ENCODE results near the gene IQGAP2.

The IQGAP2 gene

DNA sequence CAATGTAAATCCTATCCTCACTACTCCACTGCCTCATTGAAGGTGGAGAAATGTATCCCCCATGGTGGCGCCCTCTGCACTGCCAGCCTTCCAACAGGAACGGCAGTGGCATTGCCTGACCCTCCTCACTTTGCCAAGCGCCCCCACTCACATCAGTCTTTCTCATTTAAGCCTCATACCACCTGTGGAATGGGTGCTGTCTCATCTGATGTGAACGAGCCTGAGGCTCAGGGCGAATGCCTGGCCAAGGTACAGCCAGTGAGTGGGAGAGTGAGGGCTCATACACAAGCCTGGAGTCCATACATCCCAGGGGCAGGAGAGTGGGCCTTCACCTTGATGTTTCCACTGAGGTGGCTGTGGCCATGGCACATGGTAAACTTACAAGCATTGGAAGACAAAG is 209.9 kb downstream of the IQGAP2 start:
- DNase-seq (ENCODE audit: low read depth) = no peak

DNA sequence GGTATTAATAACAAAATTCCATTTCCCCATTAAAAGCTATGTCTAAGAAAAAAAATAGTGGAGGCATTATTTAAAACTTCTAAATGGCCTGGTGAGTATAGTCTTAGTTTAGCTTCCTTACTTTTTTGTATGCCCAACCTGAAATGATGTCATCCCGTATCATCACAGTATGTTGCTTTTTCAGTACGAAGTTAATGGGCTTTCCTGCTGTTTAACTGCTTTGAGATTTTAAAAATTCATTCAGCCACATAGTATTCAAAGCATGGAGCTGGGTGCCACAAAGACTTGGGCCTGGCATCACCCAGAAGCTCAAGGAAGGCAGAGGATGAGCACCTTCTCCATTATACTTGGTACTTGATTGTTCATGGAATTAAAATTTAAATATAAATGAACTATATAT is 212.7 kb downstream of the IQGAP2 start:
- DNase-seq (ENCODE audit: low read depth) = no peak

DNA sequence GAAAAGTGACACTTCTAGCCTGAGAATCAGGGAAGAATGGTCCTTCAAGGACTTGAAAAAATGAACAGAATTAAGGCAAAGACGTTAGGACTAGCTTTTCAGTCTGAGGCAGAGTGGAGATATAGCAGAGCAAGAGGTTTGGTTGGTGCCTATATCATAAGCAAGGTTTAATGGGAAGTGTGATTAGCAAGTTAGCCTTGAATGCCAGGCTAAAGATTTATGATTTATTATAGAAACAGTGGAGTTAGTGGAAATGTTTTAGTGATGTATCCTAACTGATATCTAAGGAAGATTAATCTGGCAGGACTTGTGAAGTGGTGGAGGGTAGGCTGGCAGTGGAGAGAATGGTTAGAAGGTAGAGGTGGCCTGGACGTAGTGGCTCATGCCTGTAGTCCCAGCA is 213.1 kb downstream of the IQGAP2 start:
- DNase-seq (ENCODE audit: low read depth) = no peak

DNA sequence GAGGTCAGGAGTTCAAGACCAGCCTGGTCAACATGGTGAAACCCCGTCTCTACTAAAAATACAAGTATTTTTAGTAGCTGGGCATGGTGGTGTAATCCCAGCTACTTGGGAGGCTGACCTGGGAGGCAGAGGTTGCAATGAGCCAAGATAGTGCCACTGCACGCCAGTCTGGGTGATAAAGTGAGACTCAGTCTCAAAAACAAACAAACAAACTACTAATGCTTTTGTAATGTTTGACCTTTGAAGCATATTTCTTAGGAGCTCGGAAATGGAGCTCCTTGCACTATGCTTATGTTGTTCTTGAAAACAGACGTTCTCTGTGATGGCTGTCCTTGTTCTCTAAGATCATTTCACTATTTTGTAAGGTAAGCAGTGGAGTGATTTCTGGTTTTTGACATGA is 214.1 kb downstream of the IQGAP2 start:
- no peak for DNase-seq (ENCODE audit: low read depth)

DNA sequence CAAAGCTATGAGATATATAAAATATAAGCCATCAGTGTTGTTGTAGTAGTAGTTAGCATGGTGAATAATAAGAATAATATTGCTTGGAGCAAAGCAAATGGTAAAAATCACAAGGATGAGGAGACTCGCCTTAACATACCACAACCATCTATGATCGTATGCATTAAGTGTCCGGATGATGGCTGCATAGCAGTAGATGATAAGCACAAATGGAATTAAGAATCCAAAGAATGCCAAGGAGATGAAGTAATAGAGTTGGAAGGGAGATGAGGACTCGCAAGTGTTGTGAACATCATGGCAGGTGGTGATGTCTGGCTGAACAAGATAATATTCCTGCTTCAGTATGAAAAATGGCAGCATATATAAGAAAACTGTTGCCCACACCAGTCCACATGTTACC is 214.6 kb downstream of the IQGAP2 start:
- no peak for DNase-seq (ENCODE audit: low read depth)

DNA sequence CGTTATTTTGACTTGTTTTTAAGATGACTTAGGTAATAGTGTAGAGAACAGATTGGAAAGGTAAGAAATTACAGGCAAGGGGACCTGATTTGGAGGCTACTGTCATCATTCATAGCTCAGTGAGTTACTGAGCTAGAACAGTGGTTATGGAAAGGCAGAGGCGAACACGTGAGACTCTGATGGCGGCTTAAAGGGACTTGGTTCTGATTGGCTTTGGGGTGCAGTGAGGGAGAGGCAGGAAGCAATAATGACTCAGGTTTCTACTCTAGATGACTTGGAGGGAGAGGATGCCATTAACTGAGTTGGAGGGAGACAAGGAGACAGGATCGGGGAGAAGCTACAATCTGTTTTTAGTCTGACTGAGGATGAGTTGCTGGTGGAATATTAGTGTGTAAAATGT is 217.1 kb downstream of the IQGAP2 start:
- DNase-seq (ENCODE audit: low read depth) = no peak

DNA sequence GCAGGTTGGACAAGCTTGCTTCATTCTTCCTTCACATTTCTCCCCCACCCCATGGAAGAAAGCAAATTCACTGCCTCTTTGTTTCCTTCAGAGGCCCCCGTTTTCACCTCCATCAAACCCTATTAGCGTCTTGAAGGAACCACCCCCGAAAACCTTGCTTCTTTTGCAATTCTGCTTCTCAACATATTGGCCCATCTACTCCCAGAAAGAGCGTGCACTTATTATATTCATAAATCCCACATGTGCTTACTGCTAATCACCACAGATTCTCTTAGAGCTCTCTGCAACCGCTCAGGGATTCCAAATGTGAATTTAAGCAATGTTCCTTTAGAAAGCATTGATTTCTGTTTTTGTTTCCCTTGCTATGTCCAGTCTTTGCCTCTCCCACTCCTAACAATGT is 219.0 kb downstream of the IQGAP2 start:
- DNase-seq (ENCODE audit: low read depth) = no peak

DNA sequence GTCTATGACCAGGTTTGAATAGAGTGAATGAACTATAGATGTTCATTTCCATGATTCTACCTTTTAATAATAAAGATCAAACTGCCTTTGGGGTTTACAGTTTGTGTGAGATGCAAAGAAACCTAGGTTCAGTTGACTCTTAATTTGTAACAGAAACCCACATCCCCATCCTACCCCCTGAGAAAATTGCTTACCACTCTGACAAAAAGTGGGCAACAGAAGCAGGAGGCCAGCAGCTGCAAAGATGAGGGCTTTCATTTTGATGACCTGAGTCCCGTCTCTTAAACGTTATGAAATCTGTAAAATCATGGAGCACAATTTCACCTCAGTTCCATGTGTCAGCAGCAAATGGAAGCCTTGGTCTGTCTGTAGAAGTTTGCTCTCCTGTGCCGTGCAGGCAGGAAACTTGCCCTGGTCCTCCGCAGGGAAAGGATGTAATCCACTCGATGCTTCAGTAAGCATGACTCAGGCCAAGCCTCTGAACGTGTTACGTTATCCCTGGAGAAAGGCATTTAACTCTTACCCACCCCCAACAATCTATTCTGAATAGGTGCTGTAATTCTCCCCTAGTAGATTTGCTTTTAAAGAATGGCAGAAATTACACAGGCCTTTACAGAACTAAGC is 220.0 kb downstream of the IQGAP2 start, which contains the start of gene F2RL2:
F2RL2 (minus strand) TSS at position 431 of the 624 bp plus-strand sequence; CDS start at position 258, 173 bp downstream.
- no peak for DNase-seq (ENCODE audit: low read depth)

DNA sequence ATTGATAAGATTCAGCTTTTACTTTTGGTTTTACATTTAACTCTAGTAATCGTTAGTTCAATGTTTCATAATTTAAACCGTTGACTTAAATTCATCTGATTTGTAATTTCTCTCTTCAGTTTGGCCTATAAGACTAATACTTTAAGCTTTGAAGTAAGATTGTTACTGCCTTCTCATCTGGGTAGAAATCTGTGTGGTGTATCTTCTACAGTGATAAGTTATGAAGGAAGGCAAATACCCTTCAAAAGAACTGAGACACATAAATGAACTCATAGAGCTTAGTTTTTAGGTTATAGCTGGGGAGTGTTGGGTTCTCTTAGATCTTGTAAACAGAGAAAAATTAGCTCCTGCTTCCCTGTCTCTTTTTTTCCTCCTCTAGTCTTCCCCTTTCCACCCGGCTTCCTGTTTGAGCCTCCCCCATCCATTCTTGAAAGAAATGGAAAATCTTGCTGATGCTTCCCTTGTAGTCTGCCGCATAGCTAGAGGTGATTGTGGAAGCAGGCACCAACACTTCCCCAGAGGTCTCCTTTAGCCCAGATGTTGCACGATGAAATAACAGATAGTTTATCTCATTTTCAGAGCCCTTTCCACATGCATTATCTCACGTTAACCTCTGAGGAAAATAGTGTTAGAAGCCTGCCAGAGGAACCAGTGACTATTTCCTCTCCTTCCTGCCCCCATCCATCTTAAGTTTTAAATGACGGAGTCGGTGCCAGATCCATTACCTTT is 222.2 kb downstream of the IQGAP2 start:
- no peak for DNase-seq (ENCODE audit: low read depth)

DNA sequence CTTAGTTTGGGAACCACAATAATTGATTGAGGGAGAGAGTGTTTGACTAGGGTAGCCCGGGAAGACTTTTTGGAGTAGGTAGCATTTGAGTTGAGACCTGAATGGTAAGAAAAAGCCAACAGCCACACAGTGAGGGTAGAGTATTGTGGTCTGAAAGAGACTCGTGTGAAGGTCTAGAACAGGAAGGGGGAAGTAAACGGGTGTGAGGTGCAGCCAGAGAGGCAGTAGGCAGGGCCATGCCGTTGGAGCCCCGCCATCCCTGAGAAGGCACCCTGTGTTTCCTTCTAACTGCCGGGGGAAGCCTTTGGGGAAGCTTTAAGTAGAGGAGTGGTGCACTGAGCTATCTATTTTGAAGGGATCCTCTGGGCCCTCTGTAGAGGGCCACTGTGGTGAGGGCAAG is 223.7 kb downstream of the IQGAP2 start:
- no peak for DNase-seq (ENCODE audit: low read depth)

DNA sequence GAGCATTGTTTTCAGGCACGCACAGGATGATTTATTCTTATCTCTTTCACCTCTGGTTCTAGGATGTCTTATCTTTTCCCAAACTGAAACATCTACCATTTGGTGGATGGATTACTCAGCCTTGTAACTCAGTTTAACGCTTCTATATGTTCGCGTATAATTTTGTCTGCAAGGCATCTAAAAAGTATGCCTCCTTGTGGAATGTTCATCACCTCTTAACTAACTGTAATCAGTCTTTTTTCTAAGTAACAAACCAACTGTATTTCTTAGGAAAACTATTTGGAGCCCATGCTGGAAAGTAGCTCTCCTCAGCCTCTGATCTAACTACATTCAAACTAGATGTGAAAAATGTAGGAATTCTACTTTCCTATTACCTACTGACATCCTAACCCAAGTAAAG is 231.6 kb downstream of the IQGAP2 start:
- DNase-seq (ENCODE audit: low read depth) = no peak

DNA sequence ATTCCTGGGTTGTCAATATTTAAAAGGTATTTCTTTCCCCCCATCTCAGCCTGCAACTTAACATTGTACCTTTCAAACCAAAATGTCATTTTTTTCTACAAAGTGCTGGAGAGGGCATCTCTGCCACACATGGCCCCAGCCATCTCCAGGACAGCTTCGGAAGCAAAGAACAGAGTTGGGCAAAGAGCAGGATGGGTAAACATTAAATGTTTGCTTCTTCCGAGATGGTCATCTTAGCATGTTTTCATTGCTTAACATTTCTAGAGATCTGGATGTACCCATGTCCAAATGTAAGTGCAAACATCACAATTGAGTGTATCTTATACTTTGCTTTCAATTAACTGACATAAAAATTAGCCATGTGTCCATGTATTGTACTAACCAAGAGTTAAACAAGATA is 234.4 kb downstream of the IQGAP2 start:
- no peak for DNase-seq (ENCODE audit: low read depth)

DNA sequence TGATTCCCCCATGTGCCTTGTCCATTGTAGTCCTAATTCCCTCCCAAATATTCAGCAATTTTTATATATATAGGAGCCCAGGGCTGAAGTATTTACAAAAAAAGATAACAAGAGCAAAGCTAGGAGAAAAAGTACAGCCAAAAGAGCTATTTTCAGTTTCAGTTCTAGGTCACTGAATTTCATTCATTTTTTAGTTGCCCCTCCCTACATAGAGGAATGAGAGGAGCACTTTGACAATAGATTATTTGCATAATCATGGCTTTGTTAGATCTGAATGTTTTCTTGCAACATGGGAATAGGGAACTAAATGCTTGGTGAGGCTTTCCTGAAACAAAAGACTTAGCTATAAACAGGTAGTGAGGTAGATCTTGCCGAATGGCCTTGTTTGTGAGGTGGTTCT is 235.4 kb downstream of the IQGAP2 start:
- no peak for DNase-seq (ENCODE audit: low read depth)

DNA sequence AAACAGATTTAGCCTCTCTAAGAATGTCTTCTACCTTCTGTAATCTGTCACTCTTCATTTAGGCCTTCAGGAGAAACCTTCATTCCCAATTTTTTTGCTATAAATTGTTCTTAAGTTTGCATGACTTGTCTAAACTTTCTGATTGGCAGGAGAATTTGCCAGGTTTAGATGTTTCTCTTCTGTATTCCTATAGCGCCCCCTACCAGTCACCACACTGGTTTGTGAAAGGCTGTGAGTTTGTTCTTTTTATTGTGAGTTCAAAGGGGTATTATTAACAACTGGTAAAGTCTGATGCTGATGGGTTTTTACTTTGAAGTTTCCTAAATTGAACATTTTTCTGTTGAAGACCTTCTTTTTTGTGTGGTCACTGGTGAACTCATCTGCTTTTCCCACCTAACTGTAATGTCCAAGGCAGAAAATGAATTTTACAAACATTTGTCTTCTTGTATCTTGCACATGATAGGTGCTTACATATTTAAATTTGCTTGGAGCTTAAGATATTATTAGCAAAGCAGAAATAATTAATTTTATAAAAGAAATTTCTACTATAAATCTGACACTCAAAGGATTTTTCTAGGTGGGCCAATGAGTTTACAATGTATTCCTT is 238.5 kb downstream of the IQGAP2 start:
- DNase-seq (ENCODE audit: low read depth) = peak; percentile 27

DNA sequence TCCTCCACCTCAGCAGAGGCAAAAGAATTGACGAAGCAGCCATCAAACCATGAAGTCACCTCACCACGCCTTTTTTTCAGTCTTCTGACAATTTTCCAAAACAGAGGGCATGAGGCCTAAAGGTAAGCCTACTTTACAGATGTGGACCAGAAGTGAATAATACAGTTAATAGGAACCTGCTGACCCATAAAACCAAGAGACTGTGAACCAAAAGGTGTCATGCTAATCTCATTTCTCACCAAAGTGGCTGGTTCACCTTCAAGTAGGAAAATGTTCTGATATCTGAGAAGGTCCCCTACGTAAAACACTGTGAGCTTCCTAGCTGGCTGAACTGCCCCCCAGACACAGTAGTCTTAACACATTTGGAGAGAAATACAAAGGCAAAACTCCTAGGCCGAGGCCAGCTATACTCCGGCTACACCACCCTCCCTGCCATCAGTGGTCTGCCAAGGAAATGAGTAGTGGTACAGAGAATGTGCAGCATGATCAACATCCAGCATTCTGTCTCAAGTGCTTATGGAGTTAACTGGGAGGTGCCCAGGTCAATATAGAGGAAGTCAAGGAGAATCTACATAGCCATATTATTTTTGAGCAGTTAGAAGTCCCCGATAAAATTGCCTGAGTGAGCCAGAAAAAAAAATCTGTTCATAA is 239.4 kb downstream of the IQGAP2 start:
- no peak for DNase-seq (ENCODE audit: low read depth)

DNA sequence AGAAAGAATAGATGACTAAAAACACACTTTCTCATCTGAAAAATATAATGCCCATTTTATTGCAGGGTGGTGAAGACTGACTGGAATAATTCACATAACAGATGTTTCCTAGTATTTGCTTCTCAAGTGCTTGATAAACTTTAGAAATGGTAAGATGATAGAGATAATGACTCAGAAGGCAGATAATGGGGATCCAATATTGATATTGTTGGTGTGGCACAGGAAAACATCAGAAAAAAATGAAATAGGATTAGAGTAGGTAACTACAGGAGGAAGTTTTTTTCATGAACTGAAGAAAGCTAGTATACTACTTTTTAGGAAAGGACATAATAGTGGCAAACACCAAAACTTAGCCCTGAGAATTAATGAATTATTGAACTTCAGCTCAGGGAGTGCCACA is 240.3 kb downstream of the IQGAP2 start:
- DNase-seq (ENCODE audit: low read depth) = no peak

DNA sequence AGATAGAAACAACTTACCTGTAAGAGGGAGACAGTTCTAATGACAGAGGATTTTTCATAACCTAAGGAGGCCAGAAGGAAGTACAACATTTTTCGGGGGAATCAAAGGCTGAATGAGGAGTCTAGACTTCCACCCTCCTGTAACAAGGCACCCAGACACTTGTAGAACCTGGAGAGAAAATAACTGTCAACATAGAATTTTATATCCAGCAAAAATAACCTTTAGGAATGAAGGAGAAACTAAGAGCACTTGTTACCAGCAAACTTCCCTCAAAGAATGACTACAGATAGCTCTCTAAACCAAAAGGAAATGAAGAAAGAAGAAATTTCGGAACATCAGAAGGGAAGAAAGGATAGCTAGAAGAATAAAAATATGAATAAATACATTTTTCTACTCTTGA is 246.1 kb downstream of the IQGAP2 start:
- no peak for DNase-seq (ENCODE audit: low read depth)

DNA sequence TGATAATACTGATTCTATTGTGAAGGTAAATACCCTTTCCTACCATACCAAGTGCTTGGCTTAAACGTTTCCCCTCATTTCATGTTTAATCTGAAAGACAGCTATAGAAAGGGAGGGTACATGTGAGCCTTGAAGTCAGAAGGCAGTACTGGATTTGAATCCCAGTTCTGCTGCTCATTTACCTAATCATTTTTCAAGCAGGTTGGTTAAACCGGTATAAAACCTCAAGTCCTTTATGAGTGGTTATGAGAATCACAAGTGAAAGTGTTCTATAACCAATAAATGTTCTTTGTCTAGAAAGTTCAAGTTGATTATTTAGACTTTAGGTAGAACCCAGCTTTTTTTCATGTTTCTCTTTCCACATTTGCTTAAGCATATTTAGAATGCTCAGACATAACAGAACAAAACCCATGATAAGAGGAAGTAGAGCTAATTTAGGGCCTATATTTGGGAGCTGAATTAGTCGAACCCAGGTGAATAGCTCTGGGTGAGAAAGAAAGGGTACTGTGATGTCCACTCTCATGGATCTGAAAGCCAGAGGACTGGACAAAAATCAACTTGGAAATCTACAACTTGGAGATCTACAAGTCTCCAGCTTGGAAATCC is 249.8 kb downstream of the IQGAP2 start:
- no peak for DNase-seq (ENCODE audit: low read depth)

DNA sequence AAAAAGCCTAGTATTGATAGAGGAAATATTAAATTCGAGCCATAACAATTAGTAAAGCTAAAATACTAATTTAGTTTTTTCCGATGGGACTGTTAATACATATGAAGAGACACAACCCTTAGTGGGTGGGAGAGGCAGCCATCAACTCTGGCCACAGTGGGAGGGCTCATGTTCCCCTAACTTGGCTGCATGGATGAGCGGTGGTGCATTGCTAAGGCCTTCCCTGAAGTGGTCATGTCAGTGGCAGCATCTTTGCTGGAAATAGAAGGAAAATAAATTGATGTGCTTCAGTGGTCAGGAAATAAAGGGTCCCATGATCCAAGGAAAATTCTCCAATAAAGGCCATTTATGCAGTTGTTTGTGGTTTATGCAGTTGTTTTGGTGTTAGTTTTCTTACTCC is 254.0 kb downstream of the IQGAP2 start:
- no peak for DNase-seq (ENCODE audit: low read depth)

DNA sequence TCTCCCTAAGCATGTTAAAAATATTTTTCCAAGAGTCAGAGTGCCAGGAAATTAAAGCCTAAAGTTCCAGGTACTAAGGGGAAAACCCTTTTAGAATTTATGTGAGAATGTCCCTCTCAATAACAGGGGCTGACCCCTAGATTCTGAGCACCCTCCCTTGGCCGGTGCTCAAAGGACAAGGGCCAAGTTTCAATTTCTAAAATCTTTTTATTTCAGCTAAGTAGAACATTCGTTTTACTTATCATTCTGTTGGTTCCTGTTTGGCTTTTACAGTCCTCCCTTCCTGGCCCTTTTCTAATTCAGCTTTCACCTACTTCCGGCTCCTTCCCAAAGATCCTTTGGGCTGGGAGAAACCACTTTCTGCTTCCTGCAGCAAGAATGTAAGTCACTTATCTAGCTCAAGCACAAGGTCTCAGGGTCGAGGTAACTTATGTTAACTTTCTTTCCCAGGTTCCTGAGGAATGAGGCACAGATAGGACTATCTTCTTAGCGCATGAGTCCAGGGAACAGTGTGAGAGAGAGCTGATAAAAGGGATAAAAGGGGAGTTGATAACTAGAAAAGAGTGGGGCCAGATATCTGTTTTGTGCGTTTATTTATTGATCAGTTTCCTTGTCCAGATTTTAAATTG is 254.7 kb downstream of the IQGAP2 start:
- DNase-seq (ENCODE audit: low read depth) = no peak

DNA sequence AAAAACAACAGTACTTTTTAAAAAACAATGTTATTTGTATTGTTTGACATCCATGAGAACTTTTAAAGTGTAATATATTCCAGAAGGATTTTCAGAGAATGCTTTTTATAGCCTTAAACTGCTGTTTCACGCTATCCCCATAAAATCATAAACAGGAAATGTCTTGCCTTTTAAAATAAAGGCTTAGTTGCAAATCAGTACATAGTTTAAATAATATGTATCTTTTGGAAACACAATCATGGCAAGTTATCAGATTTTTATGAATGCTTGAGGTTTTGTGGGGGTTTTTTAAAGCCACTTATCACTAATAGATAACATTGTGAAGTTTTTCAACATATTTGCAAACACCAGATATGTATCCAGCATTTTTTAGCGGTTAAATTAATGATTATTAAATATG is 257.3 kb downstream of the IQGAP2 start:
- DNase-seq (ENCODE audit: low read depth) = no peak

DNA sequence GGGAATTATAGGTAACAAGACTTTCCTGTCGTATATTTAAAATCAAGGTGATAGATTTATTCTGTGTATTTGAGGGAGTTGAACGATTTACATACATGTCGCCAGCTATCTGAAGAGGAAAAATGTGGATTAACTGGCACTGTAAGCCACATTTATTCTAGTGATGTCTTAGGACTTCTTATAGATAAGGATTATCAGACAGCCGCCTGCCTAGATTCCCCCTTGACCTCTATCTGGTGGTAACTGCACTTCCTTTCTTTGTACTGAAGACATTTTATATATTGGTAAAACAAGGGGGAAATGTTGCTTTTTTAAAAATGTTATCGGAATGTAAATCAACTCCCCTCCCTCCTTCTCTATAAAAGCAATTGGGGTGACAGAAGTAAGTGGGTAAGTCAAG is 259.4 kb downstream of the IQGAP2 start:
- DNase-seq (ENCODE audit: low read depth) = no peak

Data from T follicular helper cell (primary cell).